ENCODE results near the gene CAPRIN2. TPM values are rescaled to one million over a fixed set of nuclear protein-coding genes. Genes with fewer than 3 reads are reported as not detected.

Gene CAPRIN2
- total RNA-seq, 4 donors from 2014 or later, result 16.1 to 153 (median 28.1) TPM

DNA sequence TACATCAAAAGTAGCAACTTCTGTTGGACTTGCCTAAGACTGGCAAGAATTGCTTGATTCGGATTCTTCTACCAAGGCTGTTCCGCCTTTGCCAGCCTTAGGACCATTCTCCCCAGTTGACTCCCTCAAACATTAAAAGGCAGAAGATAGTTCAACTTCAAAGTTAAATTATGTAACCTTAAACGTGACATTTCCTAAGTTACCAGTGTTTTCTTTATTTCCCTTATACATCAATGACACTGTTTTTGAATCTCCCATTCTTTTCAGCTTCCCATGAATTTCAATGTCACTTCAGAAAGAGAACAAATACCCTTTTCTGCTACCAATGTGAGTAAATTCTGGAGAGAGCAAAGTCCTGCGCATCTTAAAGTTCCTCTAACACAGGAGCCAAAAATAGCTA lies 25.2 kb downstream of the CAPRIN2 start:
- no peak for DNase-seq
- Histone ChIP-seq H3K4me3 (no peak overlapping the region), H3K9me3 (no peaks in the 10 kb centered on the region), H3K27me3 (no peaks in the 10 kb centered on the region), H3K4me1 (no peaks in the 10 kb centered on the region), H3K36me3 (peaks cover 0 to 10% (median 0%) of the 10 kb centered on the region in 3 donors), H3K27ac (no peak overlapping the region)
- no peak for TF ChIP-seq POLR2A (IDR thresholded peaks at IDR 0.05)
- TF ChIP-seq, protein P1, sequence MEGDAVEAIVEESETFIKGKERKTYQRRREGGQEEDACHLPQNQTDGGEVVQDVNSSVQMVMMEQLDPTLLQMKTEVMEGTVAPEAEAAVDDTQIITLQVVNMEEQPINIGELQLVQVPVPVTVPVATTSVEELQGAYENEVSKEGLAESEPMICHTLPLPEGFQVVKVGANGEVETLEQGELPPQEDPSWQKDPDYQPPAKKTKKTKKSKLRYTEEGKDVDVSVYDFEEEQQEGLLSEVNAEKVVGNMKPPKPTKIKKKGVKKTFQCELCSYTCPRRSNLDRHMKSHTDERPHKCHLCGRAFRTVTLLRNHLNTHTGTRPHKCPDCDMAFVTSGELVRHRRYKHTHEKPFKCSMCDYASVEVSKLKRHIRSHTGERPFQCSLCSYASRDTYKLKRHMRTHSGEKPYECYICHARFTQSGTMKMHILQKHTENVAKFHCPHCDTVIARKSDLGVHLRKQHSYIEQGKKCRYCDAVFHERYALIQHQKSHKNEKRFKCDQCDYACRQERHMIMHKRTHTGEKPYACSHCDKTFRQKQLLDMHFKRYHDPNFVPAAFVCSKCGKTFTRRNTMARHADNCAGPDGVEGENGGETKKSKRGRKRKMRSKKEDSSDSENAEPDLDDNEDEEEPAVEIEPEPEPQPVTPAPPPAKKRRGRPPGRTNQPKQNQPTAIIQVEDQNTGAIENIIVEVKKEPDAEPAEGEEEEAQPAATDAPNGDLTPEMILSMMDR (IDR thresholded peaks at IDR 0.05), result no peak

DNA sequence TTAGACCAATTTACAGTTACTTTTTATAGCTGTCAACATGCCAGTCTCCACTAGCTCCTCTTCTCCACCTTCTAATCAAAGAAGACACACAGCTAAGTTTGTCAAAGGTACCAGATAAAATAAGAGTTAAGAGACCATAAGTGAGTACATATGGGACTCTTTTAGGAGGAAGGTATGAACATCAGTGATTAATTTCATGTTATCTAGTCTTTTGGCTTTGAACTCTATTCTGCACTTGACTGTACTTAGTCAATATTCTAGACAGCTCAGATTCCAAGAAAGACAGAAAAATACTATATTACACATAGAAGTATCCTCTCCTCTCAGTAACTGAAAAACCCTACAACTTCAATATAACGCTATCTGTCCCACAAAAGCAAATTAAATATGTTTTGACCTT lies 28.1 kb downstream of the CAPRIN2 start:
- Histone ChIP-seq H3K9me3 (no peaks in the 10 kb centered on the region), H3K27ac (no peak overlapping the region), H3K27me3 (no peaks in the 10 kb centered on the region), H3K36me3 (peaks cover 0 to 27% (median 0%) of the 10 kb centered on the region in 3 donors), H3K4me1 (no peaks in the 10 kb centered on the region), H3K4me3 (no peak overlapping the region)
- TF ChIP-seq, protein P1 (IDR thresholded peaks at IDR 0.05), result no peak
- no peak for TF ChIP-seq POLR2A (IDR thresholded peaks at IDR 0.05)
- DNase-seq, result no peak

DNA sequence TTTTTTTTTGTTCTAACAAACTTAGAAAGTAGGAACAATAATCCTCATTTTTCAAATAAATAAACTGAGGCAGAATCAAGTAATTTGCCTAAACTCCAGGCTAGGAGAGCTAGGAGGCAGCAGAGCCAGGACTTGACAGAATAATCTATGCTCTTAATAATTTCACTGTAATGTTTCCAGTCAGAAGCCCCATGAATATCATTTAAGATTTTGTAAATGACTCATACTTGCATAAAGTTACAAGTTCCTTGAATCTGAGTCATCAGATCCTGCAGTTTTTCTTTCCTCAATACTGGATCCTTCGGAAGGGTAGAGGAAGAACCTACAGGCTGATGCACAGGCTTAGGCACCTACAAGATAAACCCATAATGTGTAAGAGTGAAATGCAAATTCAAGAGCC lies 29.0 kb downstream of the CAPRIN2 start:
- no peaks in the 10 kb centered on the region for H3K4me1 ChIP-seq
- H3K27me3 ChIP-seq, result no peaks in the 10 kb centered on the region
- H3K4me3 ChIP-seq, result no peak overlapping the region
- H3K27ac ChIP-seq, result no peak overlapping the region
- H3K9me3 ChIP-seq, result no peaks in the 10 kb centered on the region
- H3K36me3 ChIP-seq, result peaks cover 0 to 32% (median 0%) of the 10 kb centered on the region in 3 donors
- no peak for DNase-seq
- TF ChIP-seq, protein P1 (IDR thresholded peaks at IDR 0.05), result no peak
- TF ChIP-seq POLR2A (IDR thresholded peaks at IDR 0.05), result no peak

DNA sequence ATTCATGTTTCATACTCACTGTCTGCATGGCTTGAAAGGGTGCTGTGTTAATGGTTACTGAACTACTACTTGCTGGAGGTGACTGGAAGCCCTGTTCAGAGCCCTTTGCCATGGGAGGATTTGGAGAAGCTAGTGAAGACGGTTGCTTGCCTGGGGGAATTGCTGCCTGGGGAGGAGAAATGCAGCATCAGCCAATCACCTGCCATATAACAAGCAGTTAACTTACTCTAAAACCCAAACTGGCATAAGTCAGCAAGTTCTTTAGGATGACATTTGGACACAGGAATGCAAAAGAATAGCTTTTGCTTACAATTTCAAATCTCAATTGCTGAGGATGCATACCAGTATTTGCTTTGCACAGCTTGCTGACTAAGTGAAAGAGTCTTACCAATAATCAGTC lies 35.7 kb downstream of the CAPRIN2 start:
- no peak for DNase-seq

DNA sequence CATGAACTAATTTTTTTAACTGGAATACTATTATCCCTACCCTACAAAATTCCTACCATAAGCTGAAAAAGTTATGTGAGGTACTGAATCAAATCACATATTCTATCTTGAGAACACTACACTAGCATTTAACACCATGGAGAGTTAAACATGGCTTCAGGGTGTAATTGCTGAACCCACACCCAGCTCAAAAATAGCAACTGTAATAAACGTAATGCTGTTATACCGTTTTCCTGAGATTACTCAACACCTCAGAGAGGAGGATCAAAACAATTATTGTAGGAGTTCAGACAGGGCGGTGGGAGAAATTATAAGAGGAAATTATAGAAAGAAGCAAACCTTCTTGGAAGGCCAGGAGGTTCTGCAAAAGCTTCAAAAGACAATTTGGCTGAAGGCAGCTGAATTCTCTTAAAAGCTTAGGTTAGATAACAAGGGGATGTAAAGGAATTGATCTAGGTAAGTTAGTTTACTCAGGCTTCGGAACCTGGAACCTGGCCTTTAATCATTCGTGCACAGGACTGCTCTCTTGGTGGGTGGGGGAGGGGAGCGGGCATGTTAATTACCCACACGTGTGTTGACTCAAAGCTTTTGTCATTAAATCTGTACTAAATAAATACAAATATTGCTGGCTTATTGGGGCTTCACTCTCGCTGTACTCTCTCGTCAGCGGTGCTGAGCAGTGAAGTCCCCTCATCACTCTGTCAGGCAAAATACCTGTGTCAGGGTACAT lies 47.0 kb downstream of the CAPRIN2 start:
- DNase-seq, result no peak
- H3K27ac ChIP-seq, result no peak overlapping the region
- peaks cover 0 to 20% (median 0%) of the 10 kb centered on the region in 3 donors for H3K36me3 ChIP-seq

More for the DNA sequence above, 35.7 kb downstream of the CAPRIN2 start:
- TF ChIP-seq, protein P1 (IDR thresholded peaks at IDR 0.05), result no peak
- no peak for TF ChIP-seq POLR2A (IDR thresholded peaks at IDR 0.05)
- Histone ChIP-seq H3K36me3 (peaks cover 0 to 42% (median 0%) of the 10 kb centered on the region in 3 donors), H3K27me3 (no peaks in the 10 kb centered on the region), H3K4me1 (no peaks in the 10 kb centered on the region), H3K27ac (no peak overlapping the region), H3K4me3 (no peak overlapping the region), H3K9me3 (no peaks in the 10 kb centered on the region)

More for the DNA sequence above, 47.0 kb downstream of the CAPRIN2 start:
- TF ChIP-seq, protein P1 (IDR thresholded peaks at IDR 0.05), result no peak
- no peak for TF ChIP-seq POLR2A (IDR thresholded peaks at IDR 0.05)
- Histone ChIP-seq H3K4me3 (no peak overlapping the region), H3K27me3 (no peaks in the 10 kb centered on the region), H3K9me3 (no peaks in the 10 kb centered on the region), H3K4me1 (no peaks in the 10 kb centered on the region)
